H1 (cell line): ENCODE measurements around the gene FRMD5. TPM values are rescaled to one million over a fixed set of nuclear protein-coding genes. Genes with fewer than 3 reads are reported as not detected.
"Not testable (repeated sequence)": the region's sequence is repeated elsewhere in the genome, so short reads cannot be mapped to it uniquely, and the experiment has no call there.

Experiments
- CTCF ChIA-PET: fragments of 300-600 bp; sonication (Branson Sonifier 250); formaldehyde crosslinking; loops from one replicate; lab custom pipeline; 2021; ENCODE audit not compliant: partially characterized antibody; lab: Charles Lee
- POLR2A ChIA-PET: fragments of 300-600 bp; sonication (Branson Sonifier 250); formaldehyde crosslinking; loops from one replicate; lab custom pipeline; 2021; ENCODE audit warnings: inconsistent platforms; ENCODE audit not compliant: partially characterized antibody; lab: Charles Lee
- DNase-seq, 2 experiments: peaks; one replicate each; pipeline versions ENCODE4 v3.0.0 to v3.0.0-alpha.2; 2010 to 2022; ENCODE audit warnings: low spot score in 2 of 2, low read depth in 1 of 2, mixed read lengths in 1 of 2
- FAIRE-seq: peaks from 2 replicates; lab custom pipeline; 2011; peaks lifted over from hg19 to GRCh38; lab: Jason Lieb, UNC
- H2AFZ ChIP-seq: 2 replicates; pipeline ENCODE4 v1.8.1; 2012; ENCODE audit warnings: low read length, inconsistent platforms
- H2AK5ac ChIP-seq: 2 replicates; pipeline ENCODE4 v1.6.1; 2013; ENCODE audit warnings: low read depth, low read length
- H2BK120ac ChIP-seq: replicated peaks from 2 replicates; pipeline ENCODE3; 2013; ENCODE audit warnings: low read depth, low read length, inconsistent platforms
- H2BK12ac ChIP-seq: 2 replicates; pipeline ENCODE4 v1.6.1; 2013; ENCODE audit warnings: low read depth, low read length
- H2BK15ac ChIP-seq: 2 replicates; pipeline ENCODE4 v1.6.1; 2013; ENCODE audit warnings: low read length
- H2BK20ac ChIP-seq: 2 replicates; pipeline ENCODE4 v1.6.1; 2013; ENCODE audit warnings: low read length
- H2BK5ac ChIP-seq: 2 replicates; pipeline ENCODE4 v1.6.1; 2013; ENCODE audit warnings: low read depth, low read length
- H3K14ac ChIP-seq: 2 replicates; pipeline ENCODE4 v1.6.1; 2013; ENCODE audit warnings: inconsistent platforms; ENCODE audit not compliant: insufficient read length
- H3K18ac ChIP-seq: 2 replicates; pipeline ENCODE4 v1.6.1; 2013; ENCODE audit warnings: low read length; ENCODE audit errors: extremely low read depth
- H3K23ac ChIP-seq: 2 replicates; pipeline ENCODE4 v1.6.1; 2013; ENCODE audit warnings: inconsistent platforms; ENCODE audit not compliant: insufficient read length
- H3K23me2 ChIP-seq: 2 replicates; pipeline ENCODE4 v1.6.1; 2013; ENCODE audit warnings: low read depth, low read length
- H3K27ac ChIP-seq: 2 replicates; pipeline ENCODE4 v1.6.1; 2011; ENCODE audit warnings: low read depth, low read length, inconsistent platforms
- H3K27me3 ChIP-seq, 4 experiments: replicated peaks in 1 of 4; 1 replicate in 1 of 4; 2 replicates in 3 of 4; pipeline versions ENCODE4 v1.6.1 to v1.8.1; 2011 to 2013; ENCODE audit warnings: low read length in 3 of 4, mild to moderate bottlenecking in 3 of 4, inconsistent platforms in 2 of 4, mixed read lengths in 2 of 4, moderate library complexity in 1 of 4; ENCODE audit not compliant: control insufficient read depth in 3 of 4, insufficient read depth in 3 of 4; ENCODE audit errors: extremely low read depth in 1 of 4
- H3K36me3 ChIP-seq, 4 experiments: 2 replicates each; pipeline versions ENCODE4 v1.6.1 to v1.8.1; 2011 to 2013; ENCODE audit warnings: mild to moderate bottlenecking in 4 of 4, low read length in 3 of 4, moderate library complexity in 2 of 4, control low read depth in 1 of 4, inconsistent platforms in 1 of 4; ENCODE audit not compliant: insufficient read depth in 4 of 4, control insufficient read depth in 2 of 4
- H3K4ac ChIP-seq: replicated peaks from 2 replicates; pipeline ENCODE3; 2013; ENCODE audit warnings: low read length, low read depth, mixed read lengths, inconsistent platforms; ENCODE audit not compliant: insufficient read length
- H3K4me1 ChIP-seq, 4 experiments: replicated peaks in 1 of 4; 1 replicate in 1 of 4; 2 replicates in 3 of 4; pipeline versions ENCODE4 v1.6.1 to v1.8.1; 2011 to 2013; ENCODE audit warnings: low read length in 3 of 4, inconsistent platforms in 2 of 4, mixed read lengths in 1 of 4; ENCODE audit not compliant: insufficient read depth in 4 of 4, control insufficient read depth in 3 of 4
- H3K4me2 ChIP-seq, 2 experiments: 2 replicates each; pipeline versions ENCODE4 v1.6.1 to v1.8.1; 2011 to 2013; ENCODE audit warnings: low read depth in 2 of 2, low read length in 2 of 2, control low read depth in 1 of 2, inconsistent platforms in 1 of 2, mild to moderate bottlenecking in 1 of 2; ENCODE audit not compliant: insufficient read depth in 1 of 2
- H3K4me3 ChIP-seq, 4 experiments: fragments of 200-600, 300-600 bp in 1 of 4; sonication (generic), shearing (Covaris generic), sonication (Bioruptor Twin) in 1 of 4; 2 replicates each; pipeline versions ENCODE4 v1.5.1 to v1.8.1; 2011 to 2016; ENCODE audit warnings: low read length in 4 of 4, low read depth in 3 of 4, control low read depth in 2 of 4, inconsistent platforms in 2 of 4, mild to moderate bottlenecking in 2 of 4, mixed read lengths in 1 of 4, moderate library complexity in 1 of 4; ENCODE audit not compliant: insufficient read depth in 2 of 4; ENCODE audit errors: extremely low read depth in 1 of 4
- H3K56ac ChIP-seq: replicated peaks from 2 replicates; pipeline ENCODE3; 2013; ENCODE audit warnings: low read depth, mild to moderate bottlenecking, mixed read lengths, low read length, inconsistent platforms; ENCODE audit not compliant: insufficient read length
- H3K79me1 ChIP-seq: 2 replicates; pipeline ENCODE4 v1.6.1; 2013; ENCODE audit warnings: low read depth, low read length, control low read depth
- H3K79me2 ChIP-seq, 2 experiments: 2 replicates each; pipeline versions ENCODE4 v1.6.1 to v1.8.1; 2012 to 2013; ENCODE audit warnings: low read length in 2 of 2, mild to moderate bottlenecking in 2 of 2, inconsistent platforms in 1 of 2; ENCODE audit not compliant: insufficient read depth in 2 of 2, control insufficient read depth in 1 of 2
- H3K9ac ChIP-seq, 4 experiments: replicated peaks in 1 of 4; 1 replicate in 1 of 4; 2 replicates in 3 of 4; pipeline versions ENCODE4 v1.6.1 to v1.8.1; 2011 to 2013; ENCODE audit warnings: low read depth in 3 of 4, low read length in 3 of 4, control low read depth in 2 of 4, mild to moderate bottlenecking in 2 of 4, moderate library complexity in 2 of 4, inconsistent platforms in 1 of 4; ENCODE audit errors: extremely low read depth in 1 of 4
- H3K9me3 ChIP-seq, 2 experiments: 2 replicates each; pipeline versions ENCODE4 v1.6.1 to v1.8.1; 2012 to 2013; ENCODE audit warnings: mild to moderate bottlenecking in 2 of 2, moderate library complexity in 2 of 2, control low read depth in 1 of 2, inconsistent platforms in 1 of 2, low read depth in 1 of 2, low read length in 1 of 2, mixed read lengths in 1 of 2; ENCODE audit not compliant: insufficient read depth in 2 of 2
- H4K20me1 ChIP-seq, 2 experiments: replicated peaks in 1 of 2; 2 replicates each; pipeline versions ENCODE3 to v1.8.1; 2011 to 2013; ENCODE audit warnings: inconsistent platforms in 2 of 2, low read length in 2 of 2, mild to moderate bottlenecking in 1 of 2; ENCODE audit not compliant: insufficient read depth in 2 of 2, control insufficient read depth in 1 of 2
- H4K5ac ChIP-seq: 2 replicates; pipeline ENCODE4 v1.6.1; 2013; ENCODE audit warnings: low read length, low read depth, mixed read lengths, inconsistent platforms; ENCODE audit not compliant: insufficient read length
- H4K8ac ChIP-seq: 2 replicates; pipeline ENCODE4 v1.8.0; 2013; ENCODE audit warnings: mild to moderate bottlenecking, moderate library complexity, low read length, inconsistent platforms; ENCODE audit not compliant: insufficient read depth; ENCODE audit errors: extremely low read depth
- H4K91ac ChIP-seq: replicated peaks from 2 replicates; pipeline ENCODE3; 2013; ENCODE audit warnings: low read length, mixed read lengths, inconsistent platforms; ENCODE audit not compliant: insufficient read length
- WGBS, 2 experiments: shearing (Covaris generic) in 1 of 2; methylation state at CpG; one replicate each; pipeline versions ENCODE4 v1.1.6 to v1.1.7; 2013 to 2015; ENCODE audit warnings: low lambda C conversion rate in 2 of 2, mixed read lengths in 2 of 2, inconsistent platforms in 1 of 2, low coverage in 1 of 2, missing lambda C conversion rate in 1 of 2; ENCODE audit not compliant: insufficient replicate concordance in 2 of 2, insufficient coverage in 1 of 2, insufficient read length in 1 of 2; ENCODE audit errors: extremely low coverage in 1 of 2, missing lambda C conversion rate in 1 of 2; 5-methylcytosine and 5-hydroxymethylcytosine counted together
- polyA plus RNA-seq, 7 experiments: library from polyadenylated mRNA; depleted of rRNA in 3 of 7; stranded (reverse) in 5 of 7; unstranded in 2 of 7; fragments of >200 nt in 5 of 7; fragments of 200-250 nt in 2 of 7; gene quantifications; 1 replicate in 5 of 7; 2 replicates in 1 of 7; 4 replicates in 1 of 7; pipeline versions ENCODE4 v1.2.1 to v1.2.3, GENCODE V29; 2011 to 2013; ENCODE audit warnings: missing spikeins in 2 of 7, mixed read lengths in 2 of 7
- total RNA-seq: library from RNA; stranded (reverse); fragmentation: NEBNext Ultra II Directional; extraction: Animal tissue kit (Norgen Biotek cat#: 25700); gene quantifications from 2 replicates; pipeline ENCODE4 v1.2.1, GENCODE V29; 2021

Gene FRMD5
- total and polyA plus RNA-seq, 2 of the 8 experiments (the other 6 are each of a cell fraction or from before 2014, with no cell fraction given), result 10.1 to 12.6 TPM

- H4K8ac ChIP-seq, H3K79me1 ChIP-seq, H3K4ac ChIP-seq, DNase-seq, H2BK5ac ChIP-seq, H3K23me2 ChIP-seq, H3K4me2 ChIP-seq, H3K4me1 ChIP-seq, H3K27ac ChIP-seq, H3K56ac ChIP-seq, H3K4me3 ChIP-seq, H3K9me3 ChIP-seq, H3K9ac ChIP-seq, H3K36me3 ChIP-seq, H4K20me1 ChIP-seq, H2AFZ ChIP-seq, H2BK15ac ChIP-seq, H4K5ac ChIP-seq, H2BK120ac ChIP-seq, FAIRE-seq, H2BK12ac ChIP-seq, H2AK5ac ChIP-seq, H3K23ac ChIP-seq, H3K14ac ChIP-seq, H3K79me2 ChIP-seq, H4K91ac ChIP-seq, H2BK20ac ChIP-seq, POLR2A ChIA-PET, H3K18ac ChIP-seq, H3K27me3 ChIP-seq: not testable (repeated sequence)
- WGBS, 2 experiments, result 99% methylated on average over 4 of the region's 6 CpGs; no CpG with 5 or more reads in 1 of the 2 experiments
- CTCF ChIA-PET, result interaction anchor here (1.0 kb wide), 1 partner anchor 23 kb away, joined by 3 read pairs; no protein-coding TSS in a partner anchor
These were observed 194.8 kb downstream of the FRMD5 start for GRCh38 chr15:44000248-44000647.
